SK-N-SH treated with all-trans-retinoic acid at 6 μM for 48 hours (cell line): ENCODE measurements around the gene ADGRF1.

Experiments
- ESRRG ChIP-seq: fragments of 250-450 bp; sonication (Bioruptor Pico); IDR thresholded peaks from 2 replicates; pipeline ENCODE4 v1.6.1; 2021; ENCODE audit warnings: mild to moderate bottlenecking
- PATZ1 ChIP-seq: fragments of 250-450 bp; sonication (Bioruptor Pico); IDR thresholded peaks from 2 replicates; pipeline ENCODE4 v1.8.0; 2020; ENCODE audit warnings: mild to moderate bottlenecking, moderate library complexity, borderline replicate concordance
- RARB ChIP-seq: fragments of 250-450 bp; sonication (Bioruptor Pico); IDR thresholded peaks from 2 replicates; pipeline ENCODE4 v1.8.0; 2021; ENCODE audit warnings: mild to moderate bottlenecking, moderate library complexity
- TCF4 ChIP-seq: fragments of 250-450 bp; sonication (Bioruptor Pico); IDR thresholded peaks from 2 replicates; pipeline ENCODE4 v1.8.0; 2021; ENCODE audit warnings: mild to moderate bottlenecking, moderate library complexity, borderline replicate concordance
- ZC3H10 ChIP-seq: fragments of 250-450 bp; sonication (Bioruptor Pico); IDR thresholded peaks from 2 replicates; pipeline ENCODE4 v1.5.1; 2021; ENCODE audit warnings: mild to moderate bottlenecking, moderate library complexity
- TF ChIP-seq, protein P1 (sequence below): fragments of 250-450 bp; sonication (Bioruptor Pico); IDR thresholded peaks from 2 replicates; pipeline ENCODE4 v1.5.1; 2020; ENCODE audit warnings: low read depth, mild to moderate bottlenecking, moderate library complexity
- TF ChIP-seq, protein P2 (sequence below): fragments of 250-450 bp; sonication (Bioruptor Pico); IDR thresholded peaks from 2 replicates; pipeline ENCODE4 v1.5.0; 2020; ENCODE audit warnings: mild to moderate bottlenecking, moderate library complexity

DNA sequence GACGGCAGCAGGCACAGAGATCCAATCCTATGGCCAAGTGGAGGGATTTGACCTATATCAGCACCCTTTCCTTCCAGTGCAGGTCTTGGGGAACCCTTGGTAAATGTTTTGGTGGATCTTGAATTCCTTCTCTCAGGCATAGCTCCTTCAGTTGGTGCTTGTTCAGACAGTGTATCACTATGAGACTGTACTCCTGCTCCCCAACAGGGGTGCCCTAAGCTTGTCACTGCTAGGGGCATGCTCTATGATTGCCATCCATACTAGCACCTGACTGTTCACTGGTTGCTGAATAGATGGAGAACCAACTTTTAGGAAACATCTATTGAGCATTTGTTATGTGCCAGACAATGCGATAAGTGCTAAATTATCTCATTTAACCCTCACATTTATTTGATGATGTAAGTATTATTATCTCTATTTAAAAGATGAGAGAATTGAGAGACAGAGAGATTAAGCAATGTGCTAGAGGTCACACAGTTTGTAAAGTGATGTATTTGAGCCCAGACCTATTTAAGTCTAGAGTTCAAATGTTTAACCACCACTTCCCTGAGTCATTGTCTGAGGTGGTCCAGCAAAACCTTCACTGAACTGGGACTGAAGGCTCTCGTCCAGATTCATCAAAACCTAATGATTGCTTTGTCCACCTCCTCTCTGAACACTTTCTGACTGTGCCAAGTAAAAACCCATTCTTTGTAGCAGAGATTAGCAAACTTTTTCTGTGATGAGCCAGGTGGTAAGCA lies 34.3 kb downstream of the ADGRF1 start:
- TF ChIP-seq, protein P1, sequence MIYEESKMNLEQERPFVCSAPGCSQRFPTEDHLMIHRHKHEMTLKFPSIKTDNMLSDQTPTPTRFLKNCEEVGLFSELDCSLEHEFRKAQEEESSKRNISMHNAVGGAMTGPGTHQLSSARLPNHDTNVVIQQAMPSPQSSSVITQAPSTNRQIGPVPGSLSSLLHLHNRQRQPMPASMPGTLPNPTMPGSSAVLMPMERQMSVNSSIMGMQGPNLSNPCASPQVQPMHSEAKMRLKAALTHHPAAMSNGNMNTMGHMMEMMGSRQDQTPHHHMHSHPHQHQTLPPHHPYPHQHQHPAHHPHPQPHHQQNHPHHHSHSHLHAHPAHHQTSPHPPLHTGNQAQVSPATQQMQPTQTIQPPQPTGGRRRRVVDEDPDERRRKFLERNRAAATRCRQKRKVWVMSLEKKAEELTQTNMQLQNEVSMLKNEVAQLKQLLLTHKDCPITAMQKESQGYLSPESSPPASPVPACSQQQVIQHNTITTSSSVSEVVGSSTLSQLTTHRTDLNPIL: no peak
- TF ChIP-seq TCF4 (CRISPR knock-in tag): no peak
- no peak for TF ChIP-seq ZC3H10 (CRISPR knock-in tag)
- no peak for TF ChIP-seq PATZ1 (CRISPR knock-in tag)
- TF ChIP-seq RARB (CRISPR knock-in tag): no peak
- TF ChIP-seq, protein P2, sequence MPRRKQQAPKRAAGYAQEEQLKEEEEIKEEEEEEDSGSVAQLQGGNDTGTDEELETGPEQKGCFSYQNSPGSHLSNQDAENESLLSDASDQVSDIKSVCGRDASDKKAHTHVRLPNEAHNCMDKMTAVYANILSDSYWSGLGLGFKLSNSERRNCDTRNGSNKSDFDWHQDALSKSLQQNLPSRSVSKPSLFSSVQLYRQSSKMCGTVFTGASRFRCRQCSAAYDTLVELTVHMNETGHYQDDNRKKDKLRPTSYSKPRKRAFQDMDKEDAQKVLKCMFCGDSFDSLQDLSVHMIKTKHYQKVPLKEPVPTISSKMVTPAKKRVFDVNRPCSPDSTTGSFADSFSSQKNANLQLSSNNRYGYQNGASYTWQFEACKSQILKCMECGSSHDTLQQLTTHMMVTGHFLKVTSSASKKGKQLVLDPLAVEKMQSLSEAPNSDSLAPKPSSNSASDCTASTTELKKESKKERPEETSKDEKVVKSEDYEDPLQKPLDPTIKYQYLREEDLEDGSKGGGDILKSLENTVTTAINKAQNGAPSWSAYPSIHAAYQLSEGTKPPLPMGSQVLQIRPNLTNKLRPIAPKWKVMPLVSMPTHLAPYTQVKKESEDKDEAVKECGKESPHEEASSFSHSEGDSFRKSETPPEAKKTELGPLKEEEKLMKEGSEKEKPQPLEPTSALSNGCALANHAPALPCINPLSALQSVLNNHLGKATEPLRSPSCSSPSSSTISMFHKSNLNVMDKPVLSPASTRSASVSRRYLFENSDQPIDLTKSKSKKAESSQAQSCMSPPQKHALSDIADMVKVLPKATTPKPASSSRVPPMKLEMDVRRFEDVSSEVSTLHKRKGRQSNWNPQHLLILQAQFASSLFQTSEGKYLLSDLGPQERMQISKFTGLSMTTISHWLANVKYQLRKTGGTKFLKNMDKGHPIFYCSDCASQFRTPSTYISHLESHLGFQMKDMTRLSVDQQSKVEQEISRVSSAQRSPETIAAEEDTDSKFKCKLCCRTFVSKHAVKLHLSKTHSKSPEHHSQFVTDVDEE (CRISPR knock-in tag): no peak
- TF ChIP-seq ESRRG (CRISPR knock-in tag): no peak
